ENCODE data around the gene B3GALT5. TPM values are rescaled to one million over a fixed set of nuclear protein-coding genes. Genes with fewer than 3 reads are reported as not detected.
A peak's percentile ranks its signal among the peaks of the same experiment; 100 is the strongest.

B3GALT5 gene
- polyA plus RNA-seq, 2 of the 4 experiments (the other 2 are of a cell fraction) = 0.39 to 0.52 TPM

DNA sequence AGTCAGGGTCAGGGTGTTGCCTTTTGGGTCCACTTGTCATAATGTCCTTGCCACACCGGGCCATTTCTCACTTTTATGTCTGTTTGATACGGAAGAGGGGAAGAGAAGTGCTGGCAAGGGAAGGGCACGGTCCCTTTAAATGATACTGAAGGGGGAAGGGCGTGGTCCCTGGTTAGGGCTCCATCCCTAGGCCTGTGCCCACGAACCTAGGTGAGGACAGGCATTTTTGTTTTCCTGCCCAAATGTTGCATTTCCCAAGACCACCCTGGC is 25.2 kb downstream of the B3GALT5 start:
- Histone ChIP-seq H3K4me2 (no peak overlapping the region; the same call in 2 of the 3 replicates), H3K9me3 (no peaks in the 10 kb centered on the region), H3K4me1 (peaks cover 45% of the 10 kb centered on the region), H3K27ac (peak overlapping the region; percentile 46 to 76; a peak in 4 of 6 replicates), H3K4me3 (no peak overlapping the region)
- DNase-seq (ENCODE audit: low read depth in 1 of 2, low spot score in 1 of 2) = no peak
- WGBS (ENCODE audit: missing lambda C conversion rate) = 67% methylated on average over 5 of the region's 5 CpGs
- no peak for FAIRE-seq
- TF ChIP-seq KDM5A (IDR thresholded peaks at IDR 0.05) (no peak), HEYL (CRISPR knock-in tag; IDR thresholded peaks at IDR 0.05) (no peak), EHF (CRISPR knock-in tag; IDR thresholded peaks at IDR 0.05) (no peak), ZFP36 (IDR thresholded peaks at IDR 0.05; ENCODE audit: borderline replicate concordance, partially characterized antibody) (no peak), FOSB (CRISPR knock-in tag; IDR thresholded peaks at IDR 0.05) (no peak), TFCP2L1 (CRISPR knock-in tag; IDR thresholded peaks at IDR 0.05) (no peak), BHLHE40 (IDR thresholded peaks at IDR 0.05; ENCODE audit: low read depth, low read length) (no peak), PHF8 (IDR thresholded peaks at IDR 0.05; ENCODE audit: borderline replicate concordance, low read depth) (no peak), CEBPB (IDR thresholded peaks at IDR 0.05) (no peak), CHD4 (IDR thresholded peaks at IDR 0.05; ENCODE audit: borderline replicate concordance) (no peak), NFE2L2 (conservative IDR thresholded peaks at IDR 0.05; ENCODE audit: low read length) (no peak), MYC (IDR thresholded peaks at IDR 0.05; ENCODE audit: borderline replicate concordance, low read length) (no peak), SMC3 (IDR thresholded peaks at IDR 0.05) (no peak), KDM1A (IDR thresholded peaks at IDR 0.05; ENCODE audit: low read depth) (no peak), FOSL2 (IDR thresholded peaks at IDR 0.05) (no peak), FOSL2 (CRISPR knock-in tag; IDR thresholded peaks at IDR 0.05) (no peak)
- TF ChIP-seq, protein P1, sequence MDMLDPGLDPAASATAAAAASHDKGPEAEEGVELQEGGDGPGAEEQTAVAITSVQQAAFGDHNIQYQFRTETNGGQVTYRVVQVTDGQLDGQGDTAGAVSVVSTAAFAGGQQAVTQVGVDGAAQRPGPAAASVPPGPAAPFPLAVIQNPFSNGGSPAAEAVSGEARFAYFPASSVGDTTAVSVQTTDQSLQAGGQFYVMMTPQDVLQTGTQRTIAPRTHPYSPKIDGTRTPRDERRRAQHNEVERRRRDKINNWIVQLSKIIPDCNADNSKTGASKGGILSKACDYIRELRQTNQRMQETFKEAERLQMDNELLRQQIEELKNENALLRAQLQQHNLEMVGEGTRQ (IDR thresholded peaks at IDR 0.05) = no peak
- ATAC-seq = no peak
- ChIA-PET CTCF (no interaction called here), POLR2A (no interaction called here)

- peak overlapping the region; percentile 55; the same call in 2 of the 3 replicates for H3K4me2 ChIP-seq
- ChIA-PET POLR2A (no interaction called here), CTCF (no interaction called here)
- ATAC-seq (no peak), FAIRE-seq (no peak), DNase-seq (ENCODE audit: low read depth in 1 of 2, low spot score in 1 of 2) (no peak)
- H3K27ac ChIP-seq = peak overlapping the region; percentile 46 to 76
- no peaks in the 10 kb centered on the region for H3K9me3 ChIP-seq
- WGBS (ENCODE audit: missing lambda C conversion rate) = 80% methylated on average over 13 of the region's 13 CpGs
- H3K4me3 ChIP-seq = no peak overlapping the region
- TF ChIP-seq HDAC2 (IDR thresholded peaks at IDR 0.05) = no peak
- no peak for TF ChIP-seq KDM1A (IDR thresholded peaks at IDR 0.05; ENCODE audit: low read depth)
- no peak for TF ChIP-seq MAZ (IDR thresholded peaks at IDR 0.05; ENCODE audit: borderline replicate concordance, low read depth, low read length)
- TF ChIP-seq ELK1 (IDR thresholded peaks at IDR 0.05; ENCODE audit: low read depth, low read length) = no peak
- no peak for TF ChIP-seq JUN (IDR thresholded peaks at IDR 0.05)
- TF ChIP-seq MYC (IDR thresholded peaks at IDR 0.05; ENCODE audit: borderline replicate concordance, low read length) = no peak
- TF ChIP-seq POLR2A (IDR thresholded peaks at IDR 0.05; ENCODE audit: low read length) = no peak
- no peak for TF ChIP-seq CEBPB (IDR thresholded peaks at IDR 0.05)
- TF ChIP-seq RARB (CRISPR knock-in tag; IDR thresholded peaks at IDR 0.05) = no peak
- TF ChIP-seq HOXB5 (CRISPR knock-in tag; IDR thresholded peaks at IDR 0.05) = no peak
- TF ChIP-seq NR3C1 (IDR thresholded peaks at IDR 0.05) = no peak
- TF ChIP-seq HOXA7 (CRISPR knock-in tag; IDR thresholded peaks at IDR 0.05) = no peak
- no peak for TF ChIP-seq TFCP2L1 (CRISPR knock-in tag; IDR thresholded peaks at IDR 0.05)
- TF ChIP-seq, protein P2, sequence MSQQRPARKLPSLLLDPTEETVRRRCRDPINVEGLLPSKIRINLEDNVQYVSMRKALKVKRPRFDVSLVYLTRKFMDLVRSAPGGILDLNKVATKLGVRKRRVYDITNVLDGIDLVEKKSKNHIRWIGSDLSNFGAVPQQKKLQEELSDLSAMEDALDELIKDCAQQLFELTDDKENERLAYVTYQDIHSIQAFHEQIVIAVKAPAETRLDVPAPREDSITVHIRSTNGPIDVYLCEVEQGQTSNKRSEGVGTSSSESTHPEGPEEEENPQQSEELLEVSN (IDR thresholded peaks at IDR 0.05; ENCODE audit: borderline replicate concordance, low read depth) = no peak
- TF ChIP-seq SMC3 (IDR thresholded peaks at IDR 0.05) = no peak
- TF ChIP-seq CTCF (IDR thresholded peaks at IDR 0.05) = no peak
- no peak for TF ChIP-seq NPAS2 (CRISPR knock-in tag; IDR thresholded peaks at IDR 0.05; ENCODE audit: borderline replicate concordance)
- H3K4me1 ChIP-seq = peaks cover 42% of the 10 kb centered on the region
These were observed 25.5 kb downstream of the B3GALT5 start for GRCh38 chr21:39638281-39638680.
